ENCODE data around the gene MRAP. TPM values are rescaled to one million over a fixed set of nuclear protein-coding genes. Genes with fewer than 3 reads are reported as not detected.

The MRAP gene
- total and polyA plus RNA-seq, 2 donors (not counting 1 experiment from before 2014, with no cell fraction given): 0.17 TPM; not detected in 1

DNA sequence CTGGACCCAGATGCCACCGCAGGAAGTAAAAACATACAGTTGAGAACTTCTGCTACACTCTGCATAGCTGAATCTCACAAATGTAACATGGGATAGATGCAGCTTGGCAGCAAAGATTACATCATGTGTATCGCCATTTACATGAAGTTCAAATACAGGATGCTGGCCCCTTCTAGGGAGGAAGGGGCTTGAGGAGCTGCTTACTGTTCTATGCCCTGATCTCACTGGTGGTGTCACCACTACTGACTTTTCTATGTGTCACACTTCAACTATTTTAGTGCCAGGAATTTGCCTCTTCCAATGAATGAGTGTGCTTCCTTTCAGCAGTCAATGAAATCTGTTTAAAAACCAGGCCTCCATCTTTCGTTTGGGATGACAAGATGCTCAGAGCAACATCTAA is 31.1 kb downstream of the MRAP start:
- Histone ChIP-seq H3K9me3 (ENCODE audit: control insufficient read depth, insufficient read depth, low read depth, low read length) (no peaks in the 10 kb centered on the region), H3K79me2 (ENCODE audit: control insufficient read depth, insufficient read depth, low read length) (no peaks in the 10 kb centered on the region), H3K4me3 (replicated peaks in 1 of 4; ENCODE audit: control extremely low read depth in 1 of 4, insufficient read depth in 1 of 4, low read depth in 3 of 4, low read length in 4 of 4) (no peak overlapping the region), H3K27me3 (ENCODE audit: control insufficient read depth, insufficient read depth, low read length) (no peaks in the 10 kb centered on the region), H4K20me1 (ENCODE audit: control insufficient read depth, extremely low read depth, insufficient read depth, low read length) (no peaks in the 10 kb centered on the region), H3K4me1 (ENCODE audit: control insufficient read depth, extremely low read depth, insufficient read depth, low read length) (no peaks in the 10 kb centered on the region), H3K4me2 (ENCODE audit: extremely low read depth, insufficient read depth, low read length) (no peak overlapping the region), H3K9ac (ENCODE audit: insufficient read depth, low read length) (no peak overlapping the region), H3K27ac (ENCODE audit: insufficient read depth, low read length) (peak overlapping the region; percentile 56), H3K36me3 (ENCODE audit: control insufficient read depth, insufficient read depth, low read length) (peaks cover 14% of the 10 kb centered on the region), H2AFZ (ENCODE audit: low read length) (no peak overlapping the region)
- TF ChIP-seq EZH2 (IDR thresholded peaks at IDR 0.05; ENCODE audit: low read length, missing control alignments): no peak
- TF ChIP-seq, protein P1, sequence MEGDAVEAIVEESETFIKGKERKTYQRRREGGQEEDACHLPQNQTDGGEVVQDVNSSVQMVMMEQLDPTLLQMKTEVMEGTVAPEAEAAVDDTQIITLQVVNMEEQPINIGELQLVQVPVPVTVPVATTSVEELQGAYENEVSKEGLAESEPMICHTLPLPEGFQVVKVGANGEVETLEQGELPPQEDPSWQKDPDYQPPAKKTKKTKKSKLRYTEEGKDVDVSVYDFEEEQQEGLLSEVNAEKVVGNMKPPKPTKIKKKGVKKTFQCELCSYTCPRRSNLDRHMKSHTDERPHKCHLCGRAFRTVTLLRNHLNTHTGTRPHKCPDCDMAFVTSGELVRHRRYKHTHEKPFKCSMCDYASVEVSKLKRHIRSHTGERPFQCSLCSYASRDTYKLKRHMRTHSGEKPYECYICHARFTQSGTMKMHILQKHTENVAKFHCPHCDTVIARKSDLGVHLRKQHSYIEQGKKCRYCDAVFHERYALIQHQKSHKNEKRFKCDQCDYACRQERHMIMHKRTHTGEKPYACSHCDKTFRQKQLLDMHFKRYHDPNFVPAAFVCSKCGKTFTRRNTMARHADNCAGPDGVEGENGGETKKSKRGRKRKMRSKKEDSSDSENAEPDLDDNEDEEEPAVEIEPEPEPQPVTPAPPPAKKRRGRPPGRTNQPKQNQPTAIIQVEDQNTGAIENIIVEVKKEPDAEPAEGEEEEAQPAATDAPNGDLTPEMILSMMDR (conservative IDR thresholded peaks at IDR 0.05 in 1 of 2, IDR thresholded peaks at IDR 0.05 in 1 of 2; ENCODE audit: low read depth in 1 of 2, low read length in 2 of 2): no peak
- DNase-seq (ENCODE audit: low read depth in 2 of 2): peak; percentile 8 to 72

DNA sequence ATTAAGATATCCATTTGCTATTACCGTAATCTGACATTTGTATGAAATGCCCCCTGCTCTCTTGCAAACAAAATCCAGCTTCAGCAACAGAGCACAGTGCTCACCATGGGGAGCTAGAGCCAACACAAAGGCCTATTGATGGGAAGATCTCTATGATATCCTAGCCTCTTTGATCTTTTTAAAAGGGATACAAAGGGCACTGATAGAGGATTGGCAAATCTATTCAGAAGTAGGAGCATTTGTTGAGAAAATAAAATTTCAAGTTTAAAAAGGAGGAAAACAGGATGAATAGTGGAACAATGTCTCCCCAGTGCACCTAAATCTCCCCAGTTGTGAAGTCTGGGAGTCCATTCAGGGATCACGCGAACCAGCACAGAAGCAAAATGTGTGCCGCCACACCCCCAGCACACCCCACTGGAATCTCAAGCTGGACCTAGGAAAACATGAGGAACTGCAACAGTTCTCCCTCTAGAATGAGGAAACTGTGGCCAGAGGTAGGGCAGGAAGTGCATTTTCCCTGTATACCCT is 32.2 kb downstream of the MRAP start:
- Histone ChIP-seq H3K4me1 (ENCODE audit: control insufficient read depth, extremely low read depth, insufficient read depth, low read length) (no peaks in the 10 kb centered on the region), H3K27me3 (ENCODE audit: control insufficient read depth, insufficient read depth, low read length) (no peaks in the 10 kb centered on the region), H3K9ac (ENCODE audit: insufficient read depth, low read length) (no peak overlapping the region), H3K4me3 (replicated peaks in 1 of 4; ENCODE audit: control extremely low read depth in 1 of 4, insufficient read depth in 1 of 4, low read depth in 3 of 4, low read length in 4 of 4) (no peak overlapping the region), H2AFZ (ENCODE audit: low read length) (no peak overlapping the region), H3K27ac (ENCODE audit: insufficient read depth, low read length) (no peak overlapping the region), H4K20me1 (ENCODE audit: control insufficient read depth, extremely low read depth, insufficient read depth, low read length) (no peaks in the 10 kb centered on the region), H3K9me3 (ENCODE audit: control insufficient read depth, insufficient read depth, low read depth, low read length) (no peaks in the 10 kb centered on the region), H3K79me2 (ENCODE audit: control insufficient read depth, insufficient read depth, low read length) (no peaks in the 10 kb centered on the region), H3K4me2 (ENCODE audit: extremely low read depth, insufficient read depth, low read length) (no peak overlapping the region), H3K36me3 (ENCODE audit: control insufficient read depth, insufficient read depth, low read length) (peaks cover 15% of the 10 kb centered on the region)
- TF ChIP-seq, protein P1 (conservative IDR thresholded peaks at IDR 0.05 in 1 of 2, IDR thresholded peaks at IDR 0.05 in 1 of 2; ENCODE audit: low read depth in 1 of 2, low read length in 2 of 2): no peak
- TF ChIP-seq EZH2 (IDR thresholded peaks at IDR 0.05; ENCODE audit: low read length, missing control alignments): no peak
- no peak for DNase-seq (ENCODE audit: low read depth in 2 of 2)

DNA sequence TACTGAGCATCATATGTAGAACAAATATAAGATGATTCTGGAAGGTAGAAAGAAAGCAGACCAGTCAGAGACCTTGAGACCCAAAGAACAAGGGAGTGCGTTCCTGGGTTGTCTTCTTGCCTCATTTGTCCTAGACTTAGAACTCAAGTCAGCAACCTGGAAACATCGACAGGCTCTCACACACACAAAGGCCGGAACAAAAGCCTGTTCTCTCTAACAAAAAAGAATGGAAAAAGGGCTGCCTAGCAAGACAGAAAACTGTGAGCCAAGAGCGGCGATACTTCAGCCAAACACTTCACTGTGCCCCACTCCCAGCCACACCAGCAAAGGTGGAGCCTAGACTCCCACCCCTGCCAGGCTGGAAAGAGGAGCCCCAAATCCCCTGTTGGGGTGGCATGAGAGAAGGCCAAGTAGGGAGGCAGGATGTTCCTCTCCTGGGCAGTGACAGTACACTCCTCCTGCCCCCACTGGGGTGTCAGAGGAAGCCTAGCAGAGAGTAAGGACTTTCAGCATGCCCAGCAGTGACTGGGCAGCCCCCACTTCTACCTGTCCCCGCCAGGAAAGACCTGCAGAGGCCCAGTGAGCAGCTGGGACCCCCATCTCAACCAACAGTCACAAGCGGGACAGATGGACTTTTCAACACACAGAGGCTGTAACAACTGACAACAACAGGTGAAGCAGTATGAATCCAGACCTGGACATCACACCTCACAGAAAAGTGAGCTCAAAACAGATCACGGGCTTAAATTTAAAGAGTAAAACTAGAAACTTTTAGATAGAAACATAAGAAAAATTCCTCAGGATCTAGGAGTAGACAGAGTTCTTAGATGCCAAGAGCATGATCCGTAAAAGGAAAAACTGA is 33.0 kb downstream of the MRAP start:
- no peaks in the 10 kb centered on the region for H3K27me3 ChIP-seq (ENCODE audit: control insufficient read depth, insufficient read depth, low read length)
- H3K9me3 ChIP-seq (ENCODE audit: control insufficient read depth, insufficient read depth, low read depth, low read length): no peaks in the 10 kb centered on the region
- H3K79me2 ChIP-seq (ENCODE audit: control insufficient read depth, insufficient read depth, low read length): no peaks in the 10 kb centered on the region
- no peak overlapping the region for H3K9ac ChIP-seq (ENCODE audit: insufficient read depth, low read length)
- no peak overlapping the region for H3K27ac ChIP-seq (ENCODE audit: insufficient read depth, low read length)
- peaks cover 20% of the 10 kb centered on the region for H3K36me3 ChIP-seq (ENCODE audit: control insufficient read depth, insufficient read depth, low read length)
- TF ChIP-seq, protein P1 (conservative IDR thresholded peaks at IDR 0.05 in 1 of 2, IDR thresholded peaks at IDR 0.05 in 1 of 2; ENCODE audit: low read depth in 1 of 2, low read length in 2 of 2): no peak
- no peak for TF ChIP-seq EZH2 (IDR thresholded peaks at IDR 0.05; ENCODE audit: low read length, missing control alignments)
- no peaks in the 10 kb centered on the region for H4K20me1 ChIP-seq (ENCODE audit: control insufficient read depth, extremely low read depth, insufficient read depth, low read length)
- no peaks in the 10 kb centered on the region for H3K4me1 ChIP-seq (ENCODE audit: control insufficient read depth, extremely low read depth, insufficient read depth, low read length)
- DNase-seq (ENCODE audit: low read depth in 2 of 2): no peak
- no peak overlapping the region for H2AFZ ChIP-seq (ENCODE audit: low read length)
- H3K4me2 ChIP-seq (ENCODE audit: extremely low read depth, insufficient read depth, low read length): no peak overlapping the region
- H3K4me3 ChIP-seq (replicated peaks in 1 of 4; ENCODE audit: control extremely low read depth in 1 of 4, insufficient read depth in 1 of 4, low read depth in 3 of 4, low read length in 4 of 4): no peak overlapping the region

All from fibroblast of lung (primary cell).